NCI-H1092 (cell line): ENCODE measurements around the gene SKIC8.

ENCODE experiments used
- DNase-seq: peaks from one replicate; lab custom pipeline; 2025; lab: John Stamatoyannopoulos, UW

Gene SKIC8

GRCh38 chr15:78299101-78299930 lies at the start of gene SKIC8:
SKIC8 (minus strand) TSS chr15:78299609; CDS start chr15:78295686, 3,923 bp downstream.
- DNase-seq, result peak; percentile 85

- no peak for DNase-seq
Observed at GRCh38 chr15:78347586-78348543, 48.5 kb upstream of the SKIC8 start.

GRCh38 chr15:78345396-78346125 lies 46.2 kb upstream of the SKIC8 start:
- no peak for DNase-seq

GRCh38 chr15:78343276-78344060 lies 44.1 kb upstream of the SKIC8 start:
- no peak for DNase-seq

GRCh38 chr15:78342021-78342420 lies 42.6 kb upstream of the SKIC8 start:
- no peak for DNase-seq

GRCh38 chr15:78341057-78341987 lies 41.9 kb upstream of the SKIC8 start:
- no peak for DNase-seq

- DNase-seq, result no peak
Observed at GRCh38 chr15:78340231-78341056, 41.0 kb upstream of the SKIC8 start, which contains the start of gene CRABP1. CRABP1 (plus strand) TSS chr15:78340353; CDS start chr15:78340429, 76 bp downstream.

- DNase-seq, result no peak
Observed at GRCh38 chr15:78339559-78339958, 40.1 kb upstream of the SKIC8 start.

GRCh38 chr15:78338781-78339180 lies 39.4 kb upstream of the SKIC8 start:
- no peak for DNase-seq

- no peak for DNase-seq
Observed at GRCh38 chr15:78335985-78336384, 36.6 kb upstream of the SKIC8 start.

- DNase-seq, result no peak
Observed at GRCh38 chr15:78334845-78335244, 35.4 kb upstream of the SKIC8 start.

GRCh38 chr15:78329625-78330024 lies 30.2 kb upstream of the SKIC8 start:
- DNase-seq, result no peak

- no peak for DNase-seq
Observed at GRCh38 chr15:78327466-78327865, 28.1 kb upstream of the SKIC8 start.

- DNase-seq, result no peak
Observed at GRCh38 chr15:78325092-78325843, 25.9 kb upstream of the SKIC8 start.

GRCh38 chr15:78324144-78324543 lies 24.7 kb upstream of the SKIC8 start:
- DNase-seq, result no peak

GRCh38 chr15:78323693-78324092 lies 24.3 kb upstream of the SKIC8 start:
- DNase-seq, result no peak

- DNase-seq, result no peak
Observed at GRCh38 chr15:78322724-78323521, 23.5 kb upstream of the SKIC8 start.

- DNase-seq, result peak; percentile 31
Observed at GRCh38 chr15:78322243-78322642, 22.8 kb upstream of the SKIC8 start.
